ENCODE results near the gene SEZ6L.

SEZ6L gene

GRCh38 chr22:26185190-26185589 lies 15.9 kb downstream of the SEZ6L start:
- DNase-seq: no peak

DNA sequence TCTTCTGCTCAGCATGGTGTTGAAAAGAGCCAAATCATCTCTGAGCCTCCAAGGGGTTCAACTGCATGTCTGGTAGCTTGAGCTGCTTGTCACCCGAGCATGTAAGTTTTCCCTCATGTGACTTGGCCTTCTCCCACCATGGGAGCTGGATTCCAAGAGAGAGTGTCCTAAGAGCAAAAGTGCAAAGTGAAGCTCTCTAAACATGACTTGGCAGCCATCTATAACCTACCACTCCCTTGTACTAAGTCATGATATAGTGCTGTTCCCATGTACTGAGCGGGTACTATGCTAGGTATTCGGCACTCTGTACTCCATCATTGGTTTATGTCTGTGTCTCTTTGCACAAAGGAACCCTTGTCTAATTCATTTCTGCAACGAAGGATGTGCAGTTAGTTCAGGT lies 19.1 kb downstream of the SEZ6L start:
- DNase-seq: no peak

DNA sequence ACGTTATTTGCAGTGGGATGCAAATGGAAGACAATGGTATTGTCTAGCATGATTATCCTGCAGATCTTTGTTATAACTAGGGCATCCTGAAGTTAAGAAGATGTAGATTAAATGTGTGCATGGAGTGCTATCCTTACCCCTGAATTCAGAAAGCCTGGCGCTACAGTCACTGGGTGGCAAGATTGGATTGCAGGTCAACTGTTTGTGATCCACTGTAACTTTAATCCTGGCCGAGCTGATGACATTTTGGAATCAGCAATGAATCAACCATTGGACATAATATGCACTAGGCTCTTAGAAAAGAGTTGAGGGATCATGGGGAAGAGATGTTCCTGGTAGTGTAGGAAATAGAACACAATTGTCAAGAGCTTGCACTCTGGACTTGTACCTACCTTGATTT lies 25.1 kb downstream of the SEZ6L start:
- DNase-seq: no peak

DNA sequence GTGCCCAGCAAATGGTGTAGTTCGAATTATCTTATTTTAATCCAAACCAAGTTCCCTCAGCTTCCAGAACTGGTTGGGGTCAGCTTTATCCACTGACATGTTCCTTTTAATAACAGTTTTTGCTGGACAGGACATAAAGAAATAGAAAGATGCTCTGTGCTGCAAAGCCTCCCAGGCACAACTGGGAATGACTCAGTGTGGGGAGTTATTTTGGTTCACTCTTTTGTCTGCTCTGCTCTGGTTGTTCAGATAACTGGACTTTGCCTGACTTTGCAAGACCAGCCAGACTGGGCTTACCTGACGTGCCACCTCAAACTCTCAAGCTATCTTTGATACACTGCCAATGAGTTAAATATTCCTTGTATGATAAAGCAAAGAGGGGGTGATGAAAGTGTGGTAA lies 25.6 kb downstream of the SEZ6L start:
- no peak for DNase-seq

- DNase-seq: no peak
Measured at GRCh38 chr22:26196657-26197056, 27.4 kb downstream of the SEZ6L start.

DNA sequence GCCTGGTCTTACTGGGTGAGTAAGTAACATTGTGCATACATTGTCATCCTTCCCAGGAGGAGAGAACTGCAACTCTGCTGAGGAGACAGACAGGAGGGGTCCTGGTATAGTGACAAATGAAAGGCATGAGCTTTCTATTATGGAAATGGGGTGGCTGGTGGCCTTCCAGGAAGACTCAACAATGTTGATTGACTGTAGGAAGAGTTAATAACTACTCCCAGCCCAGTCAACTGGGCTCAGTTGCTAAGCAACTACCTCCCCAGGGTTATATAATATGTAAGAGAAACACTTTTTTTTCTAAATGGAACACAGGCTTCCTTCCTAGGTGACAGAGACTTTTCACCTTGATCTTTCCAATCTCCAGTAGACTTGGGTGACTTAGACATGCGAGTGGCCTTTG lies 28.2 kb downstream of the SEZ6L start:
- DNase-seq: no peak

GRCh38 chr22:26199665-26200064 lies 30.4 kb downstream of the SEZ6L start:
- DNase-seq: no peak

DNA sequence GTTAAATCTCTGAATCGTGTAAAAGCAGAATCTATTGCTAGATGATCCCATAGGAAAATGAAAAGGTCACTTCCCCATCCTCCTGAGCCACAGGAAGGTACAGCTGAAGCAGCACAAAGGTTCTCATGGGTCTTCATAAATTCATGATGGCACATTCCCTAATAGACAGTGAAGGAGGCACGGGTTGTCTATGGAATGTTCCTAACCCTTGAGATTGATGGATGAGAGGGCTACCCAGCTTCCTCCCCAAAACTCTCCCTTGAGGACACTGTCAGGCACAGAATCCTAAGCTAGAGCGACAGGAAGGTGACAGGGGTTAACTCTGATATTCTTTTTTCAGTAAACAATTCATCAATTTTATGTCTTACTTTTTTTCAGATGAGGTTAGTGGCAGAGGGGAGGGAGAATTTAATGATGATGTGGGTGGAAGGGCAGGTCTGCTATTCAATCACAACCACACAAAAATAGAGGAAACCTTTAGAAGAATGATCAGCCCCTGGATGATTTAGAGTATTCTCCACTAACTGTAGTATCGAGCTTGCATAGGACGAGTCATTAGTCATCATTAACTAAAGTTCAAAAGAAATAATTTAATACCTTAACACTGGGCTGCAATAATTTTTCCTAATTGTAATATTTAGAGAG lies 33.1 kb downstream of the SEZ6L start:
- DNase-seq: no peak

DNA sequence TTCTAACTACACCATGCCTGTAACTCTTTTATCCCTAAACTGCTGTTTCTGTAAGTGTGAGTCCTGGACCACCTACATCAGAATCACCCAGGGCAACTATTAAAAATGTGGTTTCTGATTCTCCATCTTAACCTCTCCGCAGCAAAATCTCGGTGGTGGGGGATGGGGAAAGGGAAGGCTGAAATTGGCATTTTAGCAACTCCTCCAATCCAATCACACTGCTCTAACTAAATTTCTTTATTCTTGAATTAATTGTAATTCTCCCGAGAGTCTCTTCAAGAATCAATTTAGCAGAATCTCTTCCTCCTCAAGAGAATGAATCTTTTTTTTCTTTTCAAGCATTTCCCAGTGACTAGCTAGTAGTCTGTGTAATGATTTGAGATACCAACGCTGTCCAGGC lies 36.2 kb downstream of the SEZ6L start:
- DNase-seq: no peak

- DNase-seq: no peak
Measured at GRCh38 chr22:26210334-26210733, 41.1 kb downstream of the SEZ6L start.

GRCh38 chr22:26213826-26214225 lies 44.6 kb downstream of the SEZ6L start:
- DNase-seq: no peak

- no peak for DNase-seq
Measured at GRCh38 chr22:26214466-26214865, 45.2 kb downstream of the SEZ6L start.

DNA sequence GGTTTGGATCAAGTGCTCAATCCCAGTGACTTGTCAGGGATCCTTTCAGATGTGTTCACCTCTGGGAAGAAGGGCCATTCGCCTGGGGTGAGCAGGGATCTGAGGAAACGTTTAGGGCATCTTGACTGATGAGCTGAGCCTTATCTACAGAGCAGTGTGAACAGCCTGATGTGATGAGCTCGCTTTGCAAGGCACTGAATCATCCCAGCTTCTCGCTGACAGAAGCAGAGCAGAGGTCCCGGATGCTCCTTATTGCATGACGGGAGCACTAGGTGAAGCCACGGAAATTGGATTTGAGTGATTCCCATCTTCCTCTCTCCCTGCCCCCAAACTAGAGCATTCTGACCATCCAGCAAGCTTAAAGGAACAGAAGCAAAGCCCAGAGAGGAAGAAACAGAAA lies 46.5 kb downstream of the SEZ6L start:
- DNase-seq: no peak

GRCh38 chr22:26225207-26225606 lies 55.9 kb downstream of the SEZ6L start:
- DNase-seq: no peak

DNA sequence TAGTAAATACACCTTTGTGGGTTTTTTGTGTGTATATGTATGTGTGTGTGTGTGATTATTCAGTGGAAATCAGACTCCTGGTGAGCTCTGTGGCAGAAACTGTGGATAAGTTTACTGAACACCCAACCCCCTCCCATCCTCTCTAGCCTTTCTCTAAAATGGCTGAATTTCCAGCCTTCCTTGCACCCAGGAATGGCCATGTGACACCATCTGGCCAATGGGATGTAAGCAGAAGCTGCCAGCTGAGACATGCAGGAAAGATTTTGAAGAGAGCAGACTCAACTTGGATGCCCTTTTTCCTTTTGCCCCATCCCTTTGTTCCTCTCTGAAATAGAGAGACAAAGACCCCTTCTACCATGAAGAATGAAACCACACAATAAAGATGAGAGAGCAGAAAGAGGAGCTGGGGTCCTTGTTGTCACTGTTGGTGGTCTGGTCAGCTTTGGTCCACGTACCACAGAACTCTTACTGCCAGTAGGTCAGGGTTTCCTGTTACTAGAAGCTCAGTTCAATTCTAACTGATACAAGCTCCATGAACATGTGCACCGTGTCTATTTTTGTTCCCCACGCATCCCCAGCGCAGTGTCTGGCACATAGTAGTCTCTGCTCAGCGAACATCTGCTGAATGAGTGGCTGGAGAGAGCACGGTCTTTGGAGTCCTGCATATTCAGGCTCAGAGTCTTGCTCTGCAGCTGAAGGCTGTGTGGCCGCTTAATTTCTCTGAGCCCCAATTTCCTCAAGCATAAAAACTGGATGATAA lies 57.5 kb downstream of the SEZ6L start:
- DNase-seq: no peak

- no peak for DNase-seq
Measured at GRCh38 chr22:26229910-26230309, 60.6 kb downstream of the SEZ6L start.

DNA sequence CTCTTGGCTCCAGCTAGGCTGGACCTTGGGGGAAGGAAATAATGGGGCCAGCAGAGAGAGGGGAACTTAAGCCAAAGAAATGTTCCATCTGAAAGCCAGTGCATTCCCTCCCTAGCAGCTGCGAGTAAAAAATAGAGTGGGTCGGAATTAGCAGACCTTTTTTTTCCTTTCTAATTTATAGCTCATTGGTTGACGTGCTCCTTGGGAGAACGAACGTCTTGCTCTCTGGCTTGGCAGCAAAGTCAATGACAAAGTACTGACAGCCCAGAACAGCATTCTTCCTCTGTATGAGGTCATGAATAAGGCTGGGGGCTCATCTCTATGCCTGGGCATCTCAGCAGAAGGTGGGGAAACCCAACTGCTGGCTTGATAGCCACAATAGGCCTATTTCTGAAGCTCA lies 65.0 kb downstream of the SEZ6L start:
- no peak for DNase-seq

GRCh38 chr22:26235792-26236487 lies 66.7 kb downstream of the SEZ6L start:
- DNase-seq: no peak

GRCh38 chr22:26236991-26237390 lies 67.7 kb downstream of the SEZ6L start:
- DNase-seq: no peak

- DNase-seq: no peak
Measured at GRCh38 chr22:26238596-26238995, 69.3 kb downstream of the SEZ6L start.

DNA sequence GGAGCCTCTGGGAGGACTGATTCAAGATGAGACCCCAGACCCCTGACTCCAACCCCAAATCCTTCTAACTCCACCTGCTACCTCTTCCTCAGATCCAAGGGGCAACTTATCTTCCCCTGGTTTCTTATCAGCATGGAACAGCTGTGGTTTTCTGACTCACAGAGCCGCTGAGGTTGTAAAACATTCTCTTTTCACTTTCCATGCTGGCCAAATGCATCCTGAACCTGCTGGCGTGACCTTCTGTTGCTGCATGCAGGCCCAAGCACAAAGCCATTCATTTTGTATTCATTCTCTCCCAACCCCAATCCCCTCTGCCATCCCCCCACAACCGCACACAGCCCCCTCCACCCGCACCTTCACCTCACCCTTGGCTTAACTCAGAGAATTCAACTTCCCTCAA lies 70.3 kb downstream of the SEZ6L start:
- DNase-seq: no peak

DNA sequence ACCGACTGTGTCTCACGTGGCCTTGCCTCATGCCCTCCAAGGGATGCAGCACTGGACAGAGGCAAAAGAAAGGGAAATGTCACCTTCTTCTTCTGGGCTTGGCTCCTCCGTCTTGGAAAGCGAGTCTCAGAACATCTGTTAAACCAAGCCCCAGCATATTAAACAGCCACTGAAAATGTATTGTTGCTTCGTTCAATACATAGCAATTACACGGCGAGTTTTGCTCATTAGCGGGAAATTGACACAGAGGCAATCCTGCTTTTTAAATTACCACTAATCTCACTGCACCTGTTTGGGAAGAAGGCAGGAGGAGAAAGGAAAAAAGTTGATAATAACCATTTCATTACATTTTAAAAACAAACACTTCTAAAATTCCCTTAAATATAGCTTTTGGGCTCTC lies 72.1 kb downstream of the SEZ6L start:
- no peak for DNase-seq

DNA sequence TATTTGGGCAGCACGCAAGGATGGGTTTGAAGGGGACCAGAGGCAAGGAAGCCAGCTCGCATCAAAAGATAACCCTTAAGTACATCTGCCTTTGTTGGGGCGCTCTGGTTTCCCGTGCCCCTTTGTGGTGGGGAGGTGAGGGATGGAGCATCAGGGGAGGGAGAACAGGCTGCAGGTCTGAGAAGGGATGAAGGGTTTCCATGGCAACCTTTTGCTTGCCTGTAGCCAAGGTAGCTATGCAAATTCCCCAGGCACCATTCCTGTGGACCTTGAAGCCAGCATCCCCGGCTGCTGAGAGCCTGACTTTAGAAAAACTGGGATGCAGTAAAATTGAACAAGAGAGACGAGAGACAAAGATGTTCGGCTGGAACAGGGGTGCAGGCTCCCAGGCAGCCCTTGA lies 75.7 kb downstream of the SEZ6L start:
- DNase-seq: no peak

GRCh38 chr22:26246552-26246951 lies 77.3 kb downstream of the SEZ6L start:
- no peak for DNase-seq

Measured in kidney glomerular epithelial cell (primary cell).